GM18951 (cell line): ENCODE measurements around the gene RNF115.
"Not testable (repeated sequence)": the region's sequence is repeated elsewhere in the genome, so short reads cannot be mapped to it uniquely, and the experiment has no call there.

ENCODE experiments used
- POLR2A ChIP-seq: IDR thresholded peaks from 4 replicates; pipeline ENCODE4 v1.6.1; 2011; ENCODE audit warnings: mild to moderate bottlenecking; ENCODE audit not compliant: insufficient read length, insufficient read depth; ENCODE audit errors: extremely low read depth
- in situ Hi-C: fragments of 300-500 bp; cut with MboI; formaldehyde crosslinking; loops from one replicate; pipeline ENCODE4 v1.12.0; 2022; ENCODE audit warnings: low sequenced_read_pairs, mixed read lengths, inconsistent platforms; ENCODE audit not compliant: unreplicated experiment

Gene RNF115

GRCh38 chr1:145847827-145848226 is 23.9 kb upstream of the RNF115 start:
- no peak for TF ChIP-seq POLR2A
- in situ Hi-C loops, result no loop called here

DNA sequence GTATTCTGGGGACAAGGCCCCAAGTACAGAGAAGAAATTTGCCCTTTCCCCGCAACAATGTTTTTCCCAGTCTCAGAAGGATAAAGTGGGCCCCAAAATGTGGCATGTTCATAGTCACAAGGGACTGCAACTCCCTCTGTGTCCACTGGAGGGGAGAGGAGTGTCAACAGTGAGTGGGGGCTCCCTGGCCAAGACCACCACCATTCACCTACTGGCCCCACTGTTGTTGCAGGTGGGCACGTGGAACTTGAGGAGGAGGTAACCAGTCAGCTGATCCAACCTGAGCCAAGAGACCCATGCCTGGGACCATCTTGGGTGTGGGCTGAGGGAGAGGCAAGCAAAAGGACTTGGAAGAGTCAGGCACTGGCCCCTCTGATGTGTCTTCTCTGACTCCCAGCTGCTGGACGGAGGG is 22.3 kb upstream of the RNF115 start:
- in situ Hi-C loops, result no loop called here
- TF ChIP-seq POLR2A, result peak; percentile 14

- peak; percentile 66 for TF ChIP-seq POLR2A
- in situ Hi-C loops, result no loop called here
Observed at GRCh38 chr1:145845514-145846161, 21.7 kb upstream of the RNF115 start, which contains the start of gene NUDT17. Gene NUDT17 (plus strand): TSS chr1:145845630. CDS start chr1:145845641, 11 bp downstream.

DNA sequence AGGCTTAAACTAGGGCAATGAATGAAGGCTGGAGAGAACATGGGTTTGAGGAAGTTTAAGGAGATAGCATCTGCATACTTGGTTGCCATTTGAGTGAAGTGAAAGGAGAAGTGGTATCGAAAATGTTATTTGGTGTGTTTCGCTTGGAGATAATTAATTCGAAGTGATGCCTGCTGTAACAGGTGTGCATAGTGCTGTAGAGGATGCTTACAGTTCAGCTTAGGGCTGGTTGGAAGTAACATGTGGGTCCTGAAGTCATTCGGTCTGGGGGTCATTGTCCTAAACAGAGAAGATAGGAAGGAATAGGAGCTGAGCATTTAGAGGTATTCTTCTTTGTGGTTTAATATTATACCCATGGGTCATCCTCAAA is 21.2 kb upstream of the RNF115 start:
- in situ Hi-C loops, result no loop called here
- TF ChIP-seq POLR2A, result no peak

DNA sequence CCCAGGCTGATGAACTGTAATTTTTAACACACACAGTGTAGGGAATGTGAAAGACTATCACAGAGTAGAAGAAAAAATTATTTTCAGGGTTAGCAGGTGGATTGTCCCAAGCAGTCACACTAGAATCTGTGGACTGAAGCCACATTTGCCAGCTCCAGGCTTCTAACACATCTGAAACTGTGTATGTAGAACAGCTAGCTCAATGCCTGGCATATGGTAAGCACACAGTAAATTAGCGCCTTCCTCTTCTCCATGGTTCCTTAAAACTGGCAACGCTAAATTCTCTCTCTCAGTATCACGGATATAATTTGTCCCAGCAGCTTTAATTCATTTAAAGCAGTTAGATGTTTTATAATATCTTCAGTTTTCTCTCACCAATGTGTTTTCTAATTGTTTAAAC is 19.1 kb upstream of the RNF115 start:
- in situ Hi-C loops, result no loop called here
- TF ChIP-seq POLR2A, result no peak

- in situ Hi-C loops, result no loop called here
- no peak for TF ChIP-seq POLR2A
Observed at GRCh38 chr1:145837656-145838055, 13.8 kb upstream of the RNF115 start.

- in situ Hi-C loops, result not testable (repeated sequence)
Observed at GRCh38 chr1:145830810-145831209, 6.9 kb upstream of the RNF115 start.

- no peak for TF ChIP-seq POLR2A
- in situ Hi-C loops, result no loop called here
Observed at GRCh38 chr1:145828367-145829026, 4.6 kb upstream of the RNF115 start.

DNA sequence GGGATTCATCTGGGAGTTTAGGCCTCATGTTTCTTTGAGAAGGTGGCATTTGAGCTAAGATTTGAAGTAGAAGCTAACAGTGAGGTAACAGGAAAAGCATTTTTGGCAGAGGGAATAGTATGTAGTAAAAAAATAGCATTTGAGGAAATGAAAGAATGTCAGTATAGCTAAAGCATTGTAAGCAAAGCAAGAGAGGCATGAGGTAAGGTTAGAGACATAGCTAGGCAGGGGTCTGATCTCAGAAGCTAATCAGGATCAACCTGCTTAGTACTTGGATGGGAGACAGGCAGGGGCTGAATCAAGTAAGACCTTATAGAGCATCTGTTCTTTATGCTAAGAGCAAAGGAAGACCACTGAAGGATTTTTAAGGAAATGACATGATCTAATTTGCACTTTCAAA is 4.1 kb upstream of the RNF115 start:
- in situ Hi-C loops, result no loop called here

DNA sequence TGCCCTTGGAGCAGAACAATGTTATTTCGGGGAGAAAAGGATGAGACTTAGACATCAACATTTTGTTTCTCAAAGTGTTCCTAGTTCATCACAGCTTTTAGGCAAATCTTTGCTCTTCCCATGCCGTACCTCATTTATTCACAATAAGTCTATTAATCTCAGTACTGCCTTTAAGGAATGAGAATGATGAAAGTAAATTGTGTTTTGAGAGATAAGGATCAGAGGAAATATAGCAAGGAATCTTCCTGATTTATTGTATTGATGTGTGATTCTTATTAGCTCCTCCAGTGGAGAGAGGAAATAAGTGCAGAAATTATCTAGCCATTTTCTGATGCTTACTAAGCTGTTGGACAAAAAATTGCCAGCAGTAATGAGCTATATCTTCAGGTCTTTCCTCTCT is 2.1 kb upstream of the RNF115 start:
- in situ Hi-C loops, result no loop called here

More for the DNA sequence above, 4.1 kb upstream of the RNF115 start:
- no peak for TF ChIP-seq POLR2A

DNA sequence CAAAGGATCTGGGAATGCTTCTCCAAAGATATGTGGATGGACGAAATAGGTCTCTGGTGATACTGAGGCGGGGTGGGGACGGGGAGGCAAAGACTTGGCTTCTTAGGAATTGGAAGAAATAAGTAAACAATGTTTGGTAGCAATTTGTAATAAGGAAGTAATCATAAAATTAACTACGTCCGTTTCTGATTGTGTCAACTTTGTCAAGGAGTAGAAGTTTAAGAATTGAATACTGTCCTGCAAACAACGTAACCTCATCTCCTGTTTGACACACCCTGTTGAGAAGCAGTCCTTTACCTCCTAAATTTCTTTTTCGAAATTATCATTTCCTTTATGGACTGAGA is 576 bp upstream of the RNF115 start:
- in situ Hi-C loops, result no loop called here
- no peak for TF ChIP-seq POLR2A

More for the DNA sequence above, 2.1 kb upstream of the RNF115 start:
- TF ChIP-seq POLR2A, result no peak

DNA sequence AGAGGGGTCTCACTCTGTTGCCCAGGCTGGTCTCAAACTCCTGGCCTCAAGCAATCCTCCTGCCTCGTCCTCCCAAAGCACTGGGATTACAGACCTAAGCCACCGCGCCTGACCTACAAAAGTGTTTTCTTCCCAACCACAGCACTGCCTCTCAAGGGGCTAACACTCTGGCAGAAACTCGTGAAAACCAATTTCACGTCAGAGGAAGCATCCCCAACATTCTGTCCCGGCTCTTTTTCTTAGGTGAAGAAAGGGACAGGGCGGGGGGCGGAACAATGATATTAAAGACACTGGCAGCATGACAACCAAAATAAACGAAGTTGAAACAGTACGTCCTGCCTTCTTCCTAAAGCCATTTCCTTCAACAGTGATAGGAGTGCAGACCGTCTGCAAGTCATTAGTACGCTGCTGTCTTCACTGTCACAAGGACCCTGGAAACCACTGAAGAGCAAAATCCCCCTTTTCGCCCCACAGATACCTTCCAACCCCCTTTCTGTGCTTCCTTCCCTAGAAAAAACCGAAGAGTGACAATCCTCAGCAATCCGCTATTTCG is 1.0 kb downstream of the RNF115 start:
- in situ Hi-C loops, result not testable (repeated sequence)

- in situ Hi-C loops, result not testable (repeated sequence)
Observed at GRCh38 chr1:145818095-145818494, 5.8 kb downstream of the RNF115 start.

DNA sequence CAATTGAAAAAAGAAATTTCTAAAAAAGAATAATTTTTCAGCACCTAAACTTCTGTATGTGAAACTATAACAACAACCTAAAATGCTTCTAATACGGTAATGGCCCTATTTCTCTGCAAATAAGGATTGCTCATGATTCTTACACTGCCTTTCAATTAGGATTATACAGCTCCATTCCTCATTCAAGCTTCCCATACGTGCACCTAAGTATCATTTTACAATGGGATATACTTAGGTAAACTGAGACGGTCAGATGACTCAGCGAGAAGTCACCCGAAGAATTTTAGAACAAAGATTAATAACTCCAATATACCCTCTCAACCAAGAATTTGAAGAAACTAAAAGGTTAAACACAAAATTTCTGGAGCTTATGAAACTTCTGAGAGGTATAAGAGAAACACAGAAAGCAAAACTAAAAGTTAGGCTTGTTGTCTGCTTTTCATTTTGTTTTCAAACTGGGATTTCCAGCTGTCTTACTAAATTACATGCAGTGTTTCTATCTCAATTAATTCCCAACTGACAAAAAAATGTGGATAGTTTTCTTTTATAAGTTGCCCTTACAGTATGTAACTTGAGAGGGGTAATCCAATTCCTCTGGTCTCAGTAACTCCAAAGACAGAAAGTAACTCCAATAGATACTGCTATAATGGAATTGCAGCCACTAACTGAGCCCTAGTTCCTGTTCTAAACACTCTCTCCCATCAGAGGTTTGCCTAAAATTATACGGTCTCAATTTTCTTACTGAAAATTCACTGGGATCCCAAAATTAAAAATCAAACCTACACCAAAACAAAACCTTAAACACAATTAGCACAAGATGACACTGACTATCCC is 10.7 kb downstream of the RNF115 start:
- in situ Hi-C loops, result not testable (repeated sequence)

DNA sequence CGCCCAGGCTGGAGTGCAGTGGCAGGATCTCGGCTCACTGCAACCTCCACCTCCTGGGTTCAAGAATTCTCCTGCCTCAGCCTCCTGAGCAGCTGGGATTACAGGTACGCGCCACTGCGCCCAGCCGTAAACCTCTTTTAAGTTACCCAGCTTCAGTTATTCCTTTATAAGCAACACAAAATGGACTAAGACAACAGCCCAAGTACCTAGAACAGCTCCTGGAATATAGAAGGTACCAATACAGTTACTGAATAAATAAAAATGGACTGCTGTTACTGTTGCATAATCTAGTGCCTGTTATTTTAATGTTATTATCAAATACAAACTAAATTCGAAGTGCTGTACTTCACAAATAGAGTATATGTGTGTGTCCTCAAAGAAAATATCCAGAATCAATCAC is 17.1 kb downstream of the RNF115 start:
- in situ Hi-C loops, result no loop called here
- no peak for TF ChIP-seq POLR2A
